HL-60 (cell line): ENCODE measurements around the gene ARPC5.

Source experiments
- GABPA ChIP-seq: IDR thresholded peaks from 2 replicates; pipeline ENCODE4 v1.6.1; 2012; ENCODE audit warnings: low read depth
- POLR2AphosphoS5 ChIP-seq: IDR thresholded peaks from 2 replicates; pipeline ENCODE4 v1.6.1; 2012; ENCODE audit warnings: low read depth
- TF ChIP-seq, protein P1 (sequence below): IDR thresholded peaks from one replicate; pipeline ENCODE4 v1.5.1; 2011; ENCODE audit warnings: low read length, control low read depth, inconsistent platforms; ENCODE audit not compliant: insufficient read depth

GRCh38 chr1:183653876-183654451, 18.4 kb upstream of the ARPC5 start:
- TF ChIP-seq GABPA = no peak
- TF ChIP-seq, protein P1, sequence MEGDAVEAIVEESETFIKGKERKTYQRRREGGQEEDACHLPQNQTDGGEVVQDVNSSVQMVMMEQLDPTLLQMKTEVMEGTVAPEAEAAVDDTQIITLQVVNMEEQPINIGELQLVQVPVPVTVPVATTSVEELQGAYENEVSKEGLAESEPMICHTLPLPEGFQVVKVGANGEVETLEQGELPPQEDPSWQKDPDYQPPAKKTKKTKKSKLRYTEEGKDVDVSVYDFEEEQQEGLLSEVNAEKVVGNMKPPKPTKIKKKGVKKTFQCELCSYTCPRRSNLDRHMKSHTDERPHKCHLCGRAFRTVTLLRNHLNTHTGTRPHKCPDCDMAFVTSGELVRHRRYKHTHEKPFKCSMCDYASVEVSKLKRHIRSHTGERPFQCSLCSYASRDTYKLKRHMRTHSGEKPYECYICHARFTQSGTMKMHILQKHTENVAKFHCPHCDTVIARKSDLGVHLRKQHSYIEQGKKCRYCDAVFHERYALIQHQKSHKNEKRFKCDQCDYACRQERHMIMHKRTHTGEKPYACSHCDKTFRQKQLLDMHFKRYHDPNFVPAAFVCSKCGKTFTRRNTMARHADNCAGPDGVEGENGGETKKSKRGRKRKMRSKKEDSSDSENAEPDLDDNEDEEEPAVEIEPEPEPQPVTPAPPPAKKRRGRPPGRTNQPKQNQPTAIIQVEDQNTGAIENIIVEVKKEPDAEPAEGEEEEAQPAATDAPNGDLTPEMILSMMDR = no peak
- no peak for TF ChIP-seq POLR2AphosphoS5
